H1 (cell line): ENCODE results near the gene NAT9. TPM values are rescaled to one million over a fixed set of nuclear protein-coding genes. Genes with fewer than 3 reads are reported as not detected.

ENCODE experiments used
- BACH1 ChIP-seq: IDR thresholded peaks from 2 replicates; pipeline ENCODE4 v1.6.1; 2012; ENCODE audit warnings: low read length, improper control_type of control experiment
- CBX5 ChIP-seq: fragments of 300-800, 300-1000 bp; sonication (generic); IDR thresholded peaks from 2 replicates; pipeline ENCODE4 v1.7.1; 2016; ENCODE audit warnings: antibody characterized with exemption, low read length, low read depth
- CREB1 ChIP-seq: IDR thresholded peaks from 2 replicates; pipeline ENCODE4 v1.6.1; 2012; ENCODE audit warnings: inconsistent platforms
- EP300 ChIP-seq, 2 experiments: IDR thresholded peaks; 1 replicate in 1 of 2; 2 replicates in 1 of 2; pipeline ENCODE4 v1.6.1; 2011 to 2012; ENCODE audit warnings: low read depth in 2 of 2, low read length in 2 of 2, mild to moderate bottlenecking in 2 of 2, borderline replicate concordance in 1 of 2, inconsistent platforms in 1 of 2, moderate library complexity in 1 of 2
- POU5F1 ChIP-seq: IDR thresholded peaks from 2 replicates; pipeline ENCODE4 v1.6.1; 2011; ENCODE audit warnings: low read depth, mild to moderate bottlenecking, low read length, moderate library complexity
- RAD21 ChIP-seq, 2 experiments: IDR thresholded peaks in 1 of 2; conservative IDR thresholded peaks in 1 of 2; 2 replicates each; pipeline ENCODE4 v1.6.1; 2011; ENCODE audit warnings: low read depth in 2 of 2, low read length in 2 of 2, improper control_type of control experiment in 1 of 2, inconsistent platforms in 1 of 2, mild to moderate bottlenecking in 1 of 2, moderate library complexity in 1 of 2
- SP4 ChIP-seq: IDR thresholded peaks from 2 replicates; pipeline ENCODE4 v1.6.1; 2012; ENCODE audit warnings: low read length, inconsistent platforms
- polyA plus RNA-seq, 7 experiments: library from polyadenylated mRNA; depleted of rRNA in 3 of 7; stranded (reverse) in 5 of 7; unstranded in 2 of 7; fragments of >200 nt in 5 of 7; fragments of 200-250 nt in 2 of 7; gene quantifications; 1 replicate in 5 of 7; 2 replicates in 1 of 7; 4 replicates in 1 of 7; pipeline versions ENCODE4 v1.2.1 to v1.2.3, GENCODE V29; 2011 to 2013; ENCODE audit warnings: missing spikeins in 2 of 7, mixed read lengths in 2 of 7
- total RNA-seq: library from RNA; stranded (reverse); fragmentation: NEBNext Ultra II Directional; extraction: Animal tissue kit (Norgen Biotek cat#: 25700); gene quantifications from 2 replicates; pipeline ENCODE4 v1.2.1, GENCODE V29; 2021
- TF ChIP-seq, protein P1 (sequence below): fragments of 300-600 bp; sonication (generic); IDR thresholded peaks from 2 replicates; pipeline ENCODE4 v1.7.1; 2012; ENCODE audit warnings: low read length, moderate library complexity, mild to moderate bottlenecking, inconsistent platforms; ENCODE audit not compliant: insufficient replicate concordance
- TF ChIP-seq, protein P2 (sequence below), 3 experiments: IDR thresholded peaks; 1 replicate in 2 of 3; 2 replicates in 1 of 3; pipeline versions ENCODE4 v1.5.1 to v1.6.1; 2011; ENCODE audit warnings: low read length in 3 of 3, mild to moderate bottlenecking in 3 of 3, inconsistent platforms in 2 of 3, low read depth in 1 of 3, moderate library complexity in 1 of 3; ENCODE audit not compliant: insufficient read depth in 1 of 3; ENCODE audit errors: control extremely low read depth in 1 of 3

Gene NAT9
- total and polyA plus RNA-seq, 2 of the 8 experiments (the other 6 are each of a cell fraction or from before 2014, with no cell fraction given): 32.3 to 42.7 TPM

DNA sequence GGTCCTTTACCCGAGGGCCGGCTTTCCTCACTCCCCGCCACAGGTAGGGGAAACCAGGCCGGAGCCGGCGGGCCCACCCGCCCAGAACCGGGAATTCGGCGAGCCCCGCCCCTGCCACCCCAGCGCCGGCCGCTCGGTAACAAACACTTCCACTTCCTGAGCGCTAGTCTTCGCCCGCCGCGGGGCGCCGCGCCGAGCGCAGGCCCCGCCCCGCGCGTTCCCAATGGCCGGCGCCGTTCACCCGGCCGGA, 27.9 kb downstream of the NAT9 start (continued):
- TF ChIP-seq, protein P1, sequence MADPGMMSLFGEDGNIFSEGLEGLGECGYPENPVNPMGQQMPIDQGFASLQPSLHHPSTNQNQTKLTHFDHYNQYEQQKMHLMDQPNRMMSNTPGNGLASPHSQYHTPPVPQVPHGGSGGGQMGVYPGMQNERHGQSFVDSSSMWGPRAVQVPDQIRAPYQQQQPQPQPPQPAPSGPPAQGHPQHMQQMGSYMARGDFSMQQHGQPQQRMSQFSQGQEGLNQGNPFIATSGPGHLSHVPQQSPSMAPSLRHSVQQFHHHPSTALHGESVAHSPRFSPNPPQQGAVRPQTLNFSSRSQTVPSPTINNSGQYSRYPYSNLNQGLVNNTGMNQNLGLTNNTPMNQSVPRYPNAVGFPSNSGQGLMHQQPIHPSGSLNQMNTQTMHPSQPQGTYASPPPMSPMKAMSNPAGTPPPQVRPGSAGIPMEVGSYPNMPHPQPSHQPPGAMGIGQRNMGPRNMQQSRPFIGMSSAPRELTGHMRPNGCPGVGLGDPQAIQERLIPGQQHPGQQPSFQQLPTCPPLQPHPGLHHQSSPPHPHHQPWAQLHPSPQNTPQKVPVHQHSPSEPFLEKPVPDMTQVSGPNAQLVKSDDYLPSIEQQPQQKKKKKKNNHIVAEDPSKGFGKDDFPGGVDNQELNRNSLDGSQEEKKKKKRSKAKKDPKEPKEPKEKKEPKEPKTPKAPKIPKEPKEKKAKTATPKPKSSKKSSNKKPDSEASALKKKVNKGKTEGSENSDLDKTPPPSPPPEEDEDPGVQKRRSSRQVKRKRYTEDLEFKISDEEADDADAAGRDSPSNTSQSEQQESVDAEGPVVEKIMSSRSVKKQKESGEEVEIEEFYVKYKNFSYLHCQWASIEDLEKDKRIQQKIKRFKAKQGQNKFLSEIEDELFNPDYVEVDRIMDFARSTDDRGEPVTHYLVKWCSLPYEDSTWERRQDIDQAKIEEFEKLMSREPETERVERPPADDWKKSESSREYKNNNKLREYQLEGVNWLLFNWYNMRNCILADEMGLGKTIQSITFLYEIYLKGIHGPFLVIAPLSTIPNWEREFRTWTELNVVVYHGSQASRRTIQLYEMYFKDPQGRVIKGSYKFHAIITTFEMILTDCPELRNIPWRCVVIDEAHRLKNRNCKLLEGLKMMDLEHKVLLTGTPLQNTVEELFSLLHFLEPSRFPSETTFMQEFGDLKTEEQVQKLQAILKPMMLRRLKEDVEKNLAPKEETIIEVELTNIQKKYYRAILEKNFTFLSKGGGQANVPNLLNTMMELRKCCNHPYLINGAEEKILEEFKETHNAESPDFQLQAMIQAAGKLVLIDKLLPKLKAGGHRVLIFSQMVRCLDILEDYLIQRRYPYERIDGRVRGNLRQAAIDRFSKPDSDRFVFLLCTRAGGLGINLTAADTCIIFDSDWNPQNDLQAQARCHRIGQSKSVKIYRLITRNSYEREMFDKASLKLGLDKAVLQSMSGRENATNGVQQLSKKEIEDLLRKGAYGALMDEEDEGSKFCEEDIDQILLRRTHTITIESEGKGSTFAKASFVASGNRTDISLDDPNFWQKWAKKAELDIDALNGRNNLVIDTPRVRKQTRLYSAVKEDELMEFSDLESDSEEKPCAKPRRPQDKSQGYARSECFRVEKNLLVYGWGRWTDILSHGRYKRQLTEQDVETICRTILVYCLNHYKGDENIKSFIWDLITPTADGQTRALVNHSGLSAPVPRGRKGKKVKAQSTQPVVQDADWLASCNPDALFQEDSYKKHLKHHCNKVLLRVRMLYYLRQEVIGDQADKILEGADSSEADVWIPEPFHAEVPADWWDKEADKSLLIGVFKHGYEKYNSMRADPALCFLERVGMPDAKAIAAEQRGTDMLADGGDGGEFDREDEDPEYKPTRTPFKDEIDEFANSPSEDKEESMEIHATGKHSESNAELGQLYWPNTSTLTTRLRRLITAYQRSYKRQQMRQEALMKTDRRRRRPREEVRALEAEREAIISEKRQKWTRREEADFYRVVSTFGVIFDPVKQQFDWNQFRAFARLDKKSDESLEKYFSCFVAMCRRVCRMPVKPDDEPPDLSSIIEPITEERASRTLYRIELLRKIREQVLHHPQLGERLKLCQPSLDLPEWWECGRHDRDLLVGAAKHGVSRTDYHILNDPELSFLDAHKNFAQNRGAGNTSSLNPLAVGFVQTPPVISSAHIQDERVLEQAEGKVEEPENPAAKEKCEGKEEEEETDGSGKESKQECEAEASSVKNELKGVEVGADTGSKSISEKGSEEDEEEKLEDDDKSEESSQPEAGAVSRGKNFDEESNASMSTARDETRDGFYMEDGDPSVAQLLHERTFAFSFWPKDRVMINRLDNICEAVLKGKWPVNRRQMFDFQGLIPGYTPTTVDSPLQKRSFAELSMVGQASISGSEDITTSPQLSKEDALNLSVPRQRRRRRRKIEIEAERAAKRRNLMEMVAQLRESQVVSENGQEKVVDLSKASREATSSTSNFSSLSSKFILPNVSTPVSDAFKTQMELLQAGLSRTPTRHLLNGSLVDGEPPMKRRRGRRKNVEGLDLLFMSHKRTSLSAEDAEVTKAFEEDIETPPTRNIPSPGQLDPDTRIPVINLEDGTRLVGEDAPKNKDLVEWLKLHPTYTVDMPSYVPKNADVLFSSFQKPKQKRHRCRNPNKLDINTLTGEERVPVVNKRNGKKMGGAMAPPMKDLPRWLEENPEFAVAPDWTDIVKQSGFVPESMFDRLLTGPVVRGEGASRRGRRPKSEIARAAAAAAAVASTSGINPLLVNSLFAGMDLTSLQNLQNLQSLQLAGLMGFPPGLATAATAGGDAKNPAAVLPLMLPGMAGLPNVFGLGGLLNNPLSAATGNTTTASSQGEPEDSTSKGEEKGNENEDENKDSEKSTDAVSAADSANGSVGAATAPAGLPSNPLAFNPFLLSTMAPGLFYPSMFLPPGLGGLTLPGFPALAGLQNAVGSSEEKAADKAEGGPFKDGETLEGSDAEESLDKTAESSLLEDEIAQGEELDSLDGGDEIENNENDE: no peak
- TF ChIP-seq CBX5: no peak
- TF ChIP-seq, protein P2, sequence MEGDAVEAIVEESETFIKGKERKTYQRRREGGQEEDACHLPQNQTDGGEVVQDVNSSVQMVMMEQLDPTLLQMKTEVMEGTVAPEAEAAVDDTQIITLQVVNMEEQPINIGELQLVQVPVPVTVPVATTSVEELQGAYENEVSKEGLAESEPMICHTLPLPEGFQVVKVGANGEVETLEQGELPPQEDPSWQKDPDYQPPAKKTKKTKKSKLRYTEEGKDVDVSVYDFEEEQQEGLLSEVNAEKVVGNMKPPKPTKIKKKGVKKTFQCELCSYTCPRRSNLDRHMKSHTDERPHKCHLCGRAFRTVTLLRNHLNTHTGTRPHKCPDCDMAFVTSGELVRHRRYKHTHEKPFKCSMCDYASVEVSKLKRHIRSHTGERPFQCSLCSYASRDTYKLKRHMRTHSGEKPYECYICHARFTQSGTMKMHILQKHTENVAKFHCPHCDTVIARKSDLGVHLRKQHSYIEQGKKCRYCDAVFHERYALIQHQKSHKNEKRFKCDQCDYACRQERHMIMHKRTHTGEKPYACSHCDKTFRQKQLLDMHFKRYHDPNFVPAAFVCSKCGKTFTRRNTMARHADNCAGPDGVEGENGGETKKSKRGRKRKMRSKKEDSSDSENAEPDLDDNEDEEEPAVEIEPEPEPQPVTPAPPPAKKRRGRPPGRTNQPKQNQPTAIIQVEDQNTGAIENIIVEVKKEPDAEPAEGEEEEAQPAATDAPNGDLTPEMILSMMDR (IDR thresholded peaks at IDR 0.05; ENCODE audit: control extremely low read depth in 1 of 3, insufficient read depth in 1 of 3, low read depth in 1 of 3, low read length in 3 of 3): peak in 1 of 3 experiments; percentile 3; a peak in 1 of 4 replicates
- no peak; a peak in 1 of 4 replicates for TF ChIP-seq RAD21 (IDR thresholded peaks at IDR 0.05 in 1 of 2, conservative IDR thresholded peaks at IDR 0.05 in 1 of 2; ENCODE audit: low read depth in 2 of 2, low read length in 2 of 2)
- TF ChIP-seq EP300 (IDR thresholded peaks at IDR 0.05; ENCODE audit: borderline replicate concordance in 1 of 2, low read depth in 2 of 2, low read length in 2 of 2): no peak
- TF ChIP-seq CREB1: no peak
- TF ChIP-seq SP4: no peak
- peak; percentile 35; the same call in 1 of the 2 replicates for TF ChIP-seq BACH1
- no peak for TF ChIP-seq POU5F1
